GM12878 (cell line): ENCODE results near the gene LRRC14B. TPM values are rescaled to one million over a fixed set of nuclear protein-coding genes. Genes with fewer than 3 reads are reported as not detected.

Experiments
- ATAC-seq: fragments of 200-7000 bp; cut with Tn5 transposase; 3 replicates; pipeline ENCODE4 v1.9.1; 2020; ENCODE audit warnings: mild to moderate bottlenecking, moderate library complexity
- BruUV-seq: library from RNA; stranded (reverse); fragments of 400-500 nt; replicated peaks from 2 replicates; lab custom pipeline; 2021; lab: Mats Ljungman, UMichigan
- CTCF ChIA-PET: fragments of 300-600 bp; sonication (Branson Sonifier 250); formaldehyde crosslinking; extraction: SDS; loops from one replicate; lab custom pipeline; 2021; ENCODE audit warnings: inconsistent platforms; lab: Yijun Ruan, JAX
- POLR2A ChIA-PET: fragments of 350-600 bp; formaldehyde crosslinking; extraction: SDS; loops from one replicate; lab custom pipeline; 2021; ENCODE audit warnings: inconsistent platforms; lab: Charles Lee
- RAD21 ChIA-PET: fragments of 300-600 bp; sonication (Branson Sonifier 250); formaldehyde crosslinking; loops from one replicate; lab custom pipeline; 2023; ENCODE audit warnings: antibody characterized with exemption; ENCODE audit not compliant: unreplicated experiment; lab: Charles Lee
- SMC1A ChIA-PET: fragments of 300-600 bp; sonication (Branson Sonifier 250); formaldehyde crosslinking; loops from one replicate; lab custom pipeline; 2023; ENCODE audit not compliant: unreplicated experiment, uncharacterized antibody; lab: Charles Lee
- DNase-seq: peaks from one replicate; pipeline ENCODE4 v3.0.0-alpha.2; 2011; ENCODE audit warnings: low read depth, low spot score
- FAIRE-seq: peaks from 3 replicates; lab custom pipeline; 2011; peaks lifted over from hg19 to GRCh38; lab: Jason Lieb, UNC
- H2AFZ ChIP-seq: 2 replicates; pipeline ENCODE4 v1.6.0; 2011; ENCODE audit warnings: low read depth, low read length, control low read depth; ENCODE audit not compliant: control insufficient read depth
- H3K27ac ChIP-seq: 2 replicates; pipeline ENCODE4 v1.5.1; 2011; ENCODE audit warnings: control low read depth; ENCODE audit not compliant: control insufficient read depth, insufficient read depth
- H3K27me3 ChIP-seq, 2 experiments: replicated peaks in 1 of 2; 2 replicates each; pipeline versions ENCODE4 v1.6.0 to v1.6.1; 2011; ENCODE audit warnings: low read length in 1 of 2; ENCODE audit not compliant: control insufficient read depth in 2 of 2, insufficient read depth in 2 of 2
- H3K36me3 ChIP-seq, 2 experiments: 2 replicates each; pipeline ENCODE4 v1.5.1; 2011; ENCODE audit warnings: low read length in 1 of 2; ENCODE audit not compliant: control insufficient read depth in 2 of 2, insufficient read depth in 2 of 2
- H3K4me1 ChIP-seq: 2 replicates; pipeline ENCODE4 v1.6.1; 2011; ENCODE audit warnings: mild to moderate bottlenecking, low read length, moderate library complexity, mixed read lengths; ENCODE audit not compliant: control insufficient read depth, insufficient read depth
- H3K4me2 ChIP-seq: 2 replicates; pipeline ENCODE4 v1.6.0; 2011; ENCODE audit warnings: control low read depth; ENCODE audit not compliant: control insufficient read depth, insufficient read depth
- H3K4me3 ChIP-seq: fragments of 200-600 bp; sonication (generic); 2 replicates; pipeline ENCODE4 v1.5.1; 2016
- H3K79me2 ChIP-seq: 2 replicates; pipeline ENCODE4 v1.6.0; 2011; ENCODE audit warnings: low read length; ENCODE audit not compliant: control insufficient read depth, insufficient read depth
- H3K9ac ChIP-seq: 2 replicates; pipeline ENCODE4 v1.8.0; 2011; ENCODE audit warnings: low read length, control low read depth, mixed read lengths; ENCODE audit not compliant: control insufficient read depth, insufficient read depth
- H3K9me3 ChIP-seq: replicated peaks from 3 replicates; pipeline ENCODE4 v1.5.1; 2011; ENCODE audit warnings: mild to moderate bottlenecking, low read length; ENCODE audit not compliant: control insufficient read depth, insufficient read depth
- H4K20me1 ChIP-seq: 2 replicates; pipeline ENCODE4 v1.6.0; 2011; ENCODE audit not compliant: control insufficient read depth, insufficient read depth
- BCL11A ChIP-seq: IDR thresholded peaks from 2 replicates; pipeline ENCODE4 v1.6.1; 2011; ENCODE audit warnings: low read depth, low read length
- CBFB ChIP-seq: IDR thresholded peaks from 2 replicates; pipeline ENCODE4 v1.6.1; 2016; ENCODE audit warnings: antibody characterized with exemption, low read depth
- CBX5 ChIP-seq: sonication (generic); IDR thresholded peaks from 2 replicates; pipeline ENCODE4 v1.6.1; 2016; ENCODE audit warnings: low read depth, moderate library complexity, mild to moderate bottlenecking, inconsistent platforms
- CHD1 ChIP-seq: IDR thresholded peaks from 2 replicates; pipeline ENCODE4 v1.6.1; 2012; ENCODE audit warnings: low read depth, low read length, improper control_type of control experiment
- CHD2 ChIP-seq: IDR thresholded peaks from 2 replicates; pipeline ENCODE4 v1.6.1; 2011; ENCODE audit warnings: low read depth, low read length, improper control_type of control experiment, borderline replicate concordance
- ETV6 ChIP-seq, 2 experiments: fragments of 450-650 bp in 1 of 2; IDR thresholded peaks in 1 of 2; conservative IDR thresholded peaks in 1 of 2; 2 replicates each; pipeline ENCODE4 v1.6.1; 2014; ENCODE audit warnings: antibody characterized with exemption in 1 of 2, borderline replicate concordance in 1 of 2, low read depth in 1 of 2, mild to moderate bottlenecking in 1 of 2, moderate library complexity in 1 of 2
- HCFC1 ChIP-seq: fragments of 150-350 bp; IDR thresholded peaks from 2 replicates; pipeline ENCODE4 v1.6.1; 2014; ENCODE audit warnings: low read length
- HDAC6 ChIP-seq: fragments of 200-600 bp; sonication (generic); IDR thresholded peaks from one replicate; pipeline ENCODE4 v1.8.0; 2017; ENCODE audit warnings: antibody characterized with exemption; ENCODE audit not compliant: unreplicated experiment
- NFYB ChIP-seq: IDR thresholded peaks from 2 replicates; pipeline ENCODE4 v1.6.1; 2011; ENCODE audit warnings: low read depth, mild to moderate bottlenecking, low read length, improper control_type of control experiment, moderate library complexity; ENCODE audit not compliant: insufficient read depth
- PML ChIP-seq: IDR thresholded peaks from 2 replicates; pipeline ENCODE4 v1.6.1; 2012; ENCODE audit warnings: low read length, inconsistent platforms
- RFX5 ChIP-seq: IDR thresholded peaks from 2 replicates; pipeline ENCODE4 v1.6.1; 2011; ENCODE audit warnings: low read depth, low read length, improper control_type of control experiment
- STAT3 ChIP-seq: IDR thresholded peaks from 2 replicates; pipeline ENCODE4 v1.6.1; 2011; ENCODE audit warnings: low read depth, low read length, improper control_type of control experiment
- YBX1 ChIP-seq: fragments of 450-650 bp; IDR thresholded peaks from 2 replicates; pipeline ENCODE4 v1.6.1; 2016; ENCODE audit warnings: antibody characterized with exemption
- WGBS: methylation state at CpG from one replicate; pipeline ENCODE4 v1.1.6; 2016; ENCODE audit warnings: low lambda C conversion rate; ENCODE audit not compliant: insufficient replicate concordance, insufficient coverage; ENCODE audit errors: missing lambda C conversion rate; 5-methylcytosine and 5-hydroxymethylcytosine counted together
- in situ Hi-C: fragments of 300-500 bp; cut with MboI; formaldehyde crosslinking; loops from 9 replicates; pipeline ENCODE4 v1.14.3; 2018; ENCODE audit warnings: mixed read lengths
- intact Hi-C: fragments of 100-400 bp; cut with micrococcal nuclease; formaldehyde crosslinking; loops from one replicate; pipeline ENCODE4 v1.14.2; 2022; ENCODE audit not compliant: unreplicated experiment
- polyA plus RNA-seq, 11 experiments: library from polyadenylated mRNA; depleted of rRNA in 4 of 11; unstranded in 6 of 11; stranded (reverse) in 5 of 11; fragments of >200 nt; fragmentation: Nextera tagmentation in 4 of 11; fragmentation: Illumina TruSeq in 1 of 11; extraction: Ambion mirVana in 4 of 11; extraction: Trizol in 1 of 11; gene quantifications; 1 replicate in 1 of 11; 2 replicates in 10 of 11; pipeline versions ENCODE4 v1.2.1 to v1.2.3, GENCODE V29; 2011 to 2016; ENCODE audit warnings: inconsistent platforms in 2 of 11, missing spikeins in 2 of 11, low read depth in 1 of 11
- total RNA-seq, 4 experiments: library from RNA; depleted of rRNA in 3 of 4; stranded (reverse); fragments of >200 nt in 3 of 4; fragmentation: Illumina TruSeq in 1 of 4; extraction: Trizol in 1 of 4; gene quantifications; 2 replicates each; pipeline versions ENCODE4 v1.2.1 to v1.2.3, GENCODE V29; 2013 to 2021
- TF ChIP-seq, protein P1 (sequence below): fragments of 450-650 bp; conservative IDR thresholded peaks from 2 replicates; pipeline ENCODE4 v1.6.1; 2017; ENCODE audit warnings: mild to moderate bottlenecking, moderate library complexity

LRRC14B gene
- total and polyA plus RNA-seq, 10 of the 15 experiments (the other 5 are each of a cell fraction or from before 2014, with no cell fraction given) = 0.06 to 0.31 (median 0.13) TPM; not detected in 5

DNA sequence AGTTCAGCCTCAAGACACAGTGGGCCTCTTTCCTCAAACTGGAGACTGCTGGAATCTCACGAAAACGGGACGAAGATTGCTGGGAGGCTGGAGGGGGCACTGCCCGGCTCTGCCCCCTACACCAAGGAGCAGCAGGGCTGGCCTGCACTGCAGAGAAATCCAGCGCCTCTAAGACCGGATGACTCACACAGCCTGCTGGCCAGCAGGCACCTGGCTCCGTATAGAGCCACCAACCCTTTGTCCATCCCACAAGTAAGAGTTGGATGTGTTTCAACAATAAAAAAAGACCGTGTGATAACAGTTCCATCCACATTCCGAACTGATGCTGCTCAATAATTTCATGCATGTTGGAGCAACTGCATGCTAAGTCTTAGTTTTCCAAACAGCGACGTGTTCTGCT is 15.1 kb downstream of the LRRC14B start:
- Histone ChIP-seq H3K27me3 (no peaks in the 10 kb centered on the region), H3K4me3 (no peak overlapping the region), H3K27ac (no peak overlapping the region), H3K4me1 (no peaks in the 10 kb centered on the region), H3K9me3 (no peaks in the 10 kb centered on the region), H2AFZ (no peak overlapping the region), H3K36me3 (peaks cover 6 to 8% of the 10 kb centered on the region in 2 experiments; a peak in 3 of 4 replicates), H4K20me1 (peaks cover 3% of the 10 kb centered on the region; the same call in 1 of the 2 replicates), H3K79me2 (peaks cover 6% of the 10 kb centered on the region)
- ChIA-PET RAD21 (no interaction called here), CTCF (interaction anchor here (1.2 kb wide), 1 partner anchor 18 kb away, joined by 3 read pairs; no protein-coding TSS in a partner anchor), SMC1A (no interaction called here)
- in situ Hi-C loops = no loop called here
- BruUV-seq = no TSS peak
- WGBS = 95% methylated on average over 11 of the region's 11 CpGs
- TF ChIP-seq HDAC6 (no peak), PML (no peak), CBFB (no peak), ETV6 (conservative IDR thresholded peaks at IDR 0.05 in 1 of 2, IDR thresholded peaks at IDR 0.05 in 1 of 2; ENCODE audit: borderline replicate concordance in 1 of 2, low read depth in 1 of 2) (no peak), CBX5 (no peak), CHD2 (no peak), BCL11A (no peak), HCFC1 (no peak), RFX5 (no peak), NFYB (no peak), YBX1 (no peak), STAT3 (no peak), CHD1 (no peak)
- TF ChIP-seq, protein P1, sequence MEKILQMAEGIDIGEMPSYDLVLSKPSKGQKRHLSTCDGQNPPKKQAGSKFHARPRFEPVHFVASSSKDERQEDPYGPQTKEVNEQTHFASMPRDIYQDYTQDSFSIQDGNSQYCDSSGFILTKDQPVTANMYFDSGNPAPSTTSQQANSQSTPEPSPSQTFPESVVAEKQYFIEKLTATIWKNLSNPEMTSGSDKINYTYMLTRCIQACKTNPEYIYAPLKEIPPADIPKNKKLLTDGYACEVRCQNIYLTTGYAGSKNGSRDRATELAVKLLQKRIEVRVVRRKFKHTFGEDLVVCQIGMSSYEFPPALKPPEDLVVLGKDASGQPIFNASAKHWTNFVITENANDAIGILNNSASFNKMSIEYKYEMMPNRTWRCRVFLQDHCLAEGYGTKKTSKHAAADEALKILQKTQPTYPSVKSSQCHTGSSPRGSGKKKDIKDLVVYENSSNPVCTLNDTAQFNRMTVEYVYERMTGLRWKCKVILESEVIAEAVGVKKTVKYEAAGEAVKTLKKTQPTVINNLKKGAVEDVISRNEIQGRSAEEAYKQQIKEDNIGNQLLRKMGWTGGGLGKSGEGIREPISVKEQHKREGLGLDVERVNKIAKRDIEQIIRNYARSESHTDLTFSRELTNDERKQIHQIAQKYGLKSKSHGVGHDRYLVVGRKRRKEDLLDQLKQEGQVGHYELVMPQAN = no peak
- TF ChIP-seq, all 136 proteins: peak for 0
- POLR2A ChIA-PET = no interaction called here
- no peak overlapping the region for H3K9ac ChIP-seq
- ATAC-seq (no peak), DNase-seq (no peak), FAIRE-seq (no peak)
- intact Hi-C loops = no loop called here
- no peak overlapping the region for H3K4me2 ChIP-seq
